ENCODE data around the gene NCOR2.

The NCOR2 gene

DNA sequence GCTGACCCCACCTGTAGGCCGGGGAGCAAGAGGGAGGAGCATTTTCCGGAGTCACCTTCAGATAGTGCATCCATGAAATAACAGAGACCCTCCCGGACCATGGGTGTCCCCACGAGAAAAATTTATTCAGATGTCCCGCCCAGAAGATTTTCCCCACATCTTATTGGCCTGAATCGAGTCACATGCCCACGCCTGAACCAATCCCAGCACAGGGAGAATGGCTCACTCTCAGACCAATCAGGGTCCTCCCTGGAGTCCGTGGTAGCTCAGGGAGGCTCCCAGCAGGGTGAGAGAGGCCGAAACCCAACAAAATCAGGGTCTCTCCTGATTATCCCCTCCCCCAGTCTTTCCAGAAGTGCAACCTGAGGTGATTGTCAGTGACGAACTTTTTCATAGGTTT is 16.4 kb upstream of the NCOR2 start:
- no peaks in the 10 kb centered on the region for H3K36me3 ChIP-seq
- no peaks in the 10 kb centered on the region for H3K9me3 ChIP-seq
- H3K27ac ChIP-seq = no peak overlapping the region
- peaks cover 26% of the 10 kb centered on the region for H3K27me3 ChIP-seq
- H3K4me3 ChIP-seq (ENCODE audit: low read depth in 1 of 2, low read length in 1 of 2) = no peak overlapping the region
- no peaks in the 10 kb centered on the region for H3K4me1 ChIP-seq (ENCODE audit: control insufficient read depth in 1 of 2, insufficient read depth in 1 of 2, low read depth in 1 of 2, low read length in 1 of 2)
- TF ChIP-seq, protein P1, sequence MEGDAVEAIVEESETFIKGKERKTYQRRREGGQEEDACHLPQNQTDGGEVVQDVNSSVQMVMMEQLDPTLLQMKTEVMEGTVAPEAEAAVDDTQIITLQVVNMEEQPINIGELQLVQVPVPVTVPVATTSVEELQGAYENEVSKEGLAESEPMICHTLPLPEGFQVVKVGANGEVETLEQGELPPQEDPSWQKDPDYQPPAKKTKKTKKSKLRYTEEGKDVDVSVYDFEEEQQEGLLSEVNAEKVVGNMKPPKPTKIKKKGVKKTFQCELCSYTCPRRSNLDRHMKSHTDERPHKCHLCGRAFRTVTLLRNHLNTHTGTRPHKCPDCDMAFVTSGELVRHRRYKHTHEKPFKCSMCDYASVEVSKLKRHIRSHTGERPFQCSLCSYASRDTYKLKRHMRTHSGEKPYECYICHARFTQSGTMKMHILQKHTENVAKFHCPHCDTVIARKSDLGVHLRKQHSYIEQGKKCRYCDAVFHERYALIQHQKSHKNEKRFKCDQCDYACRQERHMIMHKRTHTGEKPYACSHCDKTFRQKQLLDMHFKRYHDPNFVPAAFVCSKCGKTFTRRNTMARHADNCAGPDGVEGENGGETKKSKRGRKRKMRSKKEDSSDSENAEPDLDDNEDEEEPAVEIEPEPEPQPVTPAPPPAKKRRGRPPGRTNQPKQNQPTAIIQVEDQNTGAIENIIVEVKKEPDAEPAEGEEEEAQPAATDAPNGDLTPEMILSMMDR (IDR thresholded peaks at IDR 0.05) = no peak

DNA sequence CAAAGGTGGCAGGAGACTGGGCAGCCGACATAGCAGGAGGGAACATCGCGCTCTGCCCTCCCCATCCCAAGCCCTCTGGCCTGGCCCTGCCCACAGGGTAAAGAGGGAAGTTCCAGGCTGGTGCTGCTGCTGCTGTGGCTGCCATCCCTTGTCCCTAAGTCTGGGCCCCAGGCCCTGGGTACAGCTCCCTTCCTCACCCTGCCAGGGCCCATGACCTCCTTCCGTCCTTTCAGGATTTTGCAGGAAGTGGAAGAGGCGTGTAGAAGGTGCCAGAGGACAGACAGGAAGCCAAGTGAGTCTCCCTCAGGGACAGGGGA is 14.7 kb upstream of the NCOR2 start:
- Histone ChIP-seq H3K4me3 (ENCODE audit: low read depth in 1 of 2, low read length in 1 of 2) (no peak overlapping the region), H3K4me1 (ENCODE audit: control insufficient read depth in 1 of 2, insufficient read depth in 1 of 2, low read depth in 1 of 2, low read length in 1 of 2) (no peaks in the 10 kb centered on the region), H3K9me3 (no peaks in the 10 kb centered on the region), H3K27ac (no peak overlapping the region), H3K27me3 (peaks cover 8% of the 10 kb centered on the region), H3K36me3 (no peaks in the 10 kb centered on the region)
- TF ChIP-seq, protein P1 (IDR thresholded peaks at IDR 0.05) = no peak

DNA sequence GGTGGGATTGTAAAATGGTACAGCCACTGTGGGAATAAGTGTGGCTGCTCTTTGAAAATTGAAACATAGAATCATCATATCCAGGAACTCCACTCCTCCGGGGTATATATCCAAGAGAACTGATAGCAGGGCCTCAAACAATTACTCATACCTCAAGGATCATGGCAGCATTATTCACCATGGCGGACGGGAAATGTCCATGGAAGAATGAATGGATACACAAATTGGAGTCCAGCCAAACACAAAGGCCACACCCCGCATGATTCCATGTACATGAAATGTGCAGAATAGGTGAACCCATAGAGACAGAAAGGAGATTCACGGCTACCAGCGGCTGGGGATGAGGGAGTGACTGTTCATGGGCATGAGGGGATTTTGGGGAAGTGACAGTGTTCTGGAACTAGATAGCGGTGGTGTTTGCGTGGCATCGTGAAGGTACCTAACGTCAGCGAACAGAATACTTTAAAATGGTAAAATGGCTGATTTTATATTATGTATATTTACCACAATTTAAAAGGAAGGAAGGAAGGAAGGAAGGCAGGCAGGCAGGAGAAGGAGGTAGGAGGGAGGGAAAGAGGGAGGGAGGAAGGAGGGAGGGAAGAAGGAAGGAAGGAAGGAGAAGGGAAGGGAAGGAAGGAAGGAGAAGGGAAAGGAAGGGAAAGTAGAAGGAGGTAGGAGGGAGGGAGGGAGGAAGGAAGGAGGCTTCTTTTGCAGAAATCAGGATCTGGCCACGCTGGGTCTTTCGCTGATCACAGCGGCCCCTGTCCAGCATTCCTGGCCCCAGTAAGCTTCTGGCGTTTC is 14.1 kb upstream of the NCOR2 start:
- H3K27me3 ChIP-seq = peaks cover 3% of the 10 kb centered on the region
- TF ChIP-seq, protein P1 (IDR thresholded peaks at IDR 0.05) = no peak
- no peaks in the 10 kb centered on the region for H3K4me1 ChIP-seq (ENCODE audit: control insufficient read depth in 1 of 2, insufficient read depth in 1 of 2, low read depth in 1 of 2, low read length in 1 of 2)
- no peak overlapping the region for H3K27ac ChIP-seq
- no peak overlapping the region for H3K4me3 ChIP-seq (ENCODE audit: low read depth in 1 of 2, low read length in 1 of 2)
- no peaks in the 10 kb centered on the region for H3K9me3 ChIP-seq
- no peaks in the 10 kb centered on the region for H3K36me3 ChIP-seq

DNA sequence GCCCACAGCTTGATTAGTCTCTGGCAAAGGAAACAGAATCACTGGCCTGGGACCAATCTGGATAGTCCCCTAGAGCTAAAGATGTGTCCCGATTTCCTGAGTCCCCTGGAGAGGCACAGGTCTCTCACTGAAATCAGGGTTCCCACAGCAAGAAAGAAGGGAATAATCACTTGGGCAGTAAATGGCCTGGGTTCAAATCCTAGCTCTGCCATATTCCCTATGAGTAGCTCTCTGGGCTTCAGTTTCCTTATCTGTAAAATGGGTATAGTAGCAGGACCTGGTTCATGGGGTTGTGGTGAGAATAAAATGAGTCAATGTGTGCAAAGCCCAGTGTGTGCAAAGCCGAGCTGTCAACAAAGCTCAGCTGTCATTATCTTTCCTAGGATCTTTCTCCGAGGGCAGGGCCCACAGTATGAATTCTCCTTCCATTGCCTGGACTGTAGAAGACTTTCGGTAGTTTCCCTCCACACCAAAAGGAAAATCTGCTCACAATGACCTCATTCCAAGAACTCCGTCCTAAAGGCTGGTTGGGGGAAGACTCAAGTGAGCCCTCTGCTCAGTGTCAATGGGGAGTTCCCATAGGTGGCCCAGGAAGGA is 12.6 kb upstream of the NCOR2 start:
- no peaks in the 10 kb centered on the region for H3K9me3 ChIP-seq
- H3K4me1 ChIP-seq (ENCODE audit: control insufficient read depth in 1 of 2, insufficient read depth in 1 of 2, low read depth in 1 of 2, low read length in 1 of 2) = no peaks in the 10 kb centered on the region
- H3K36me3 ChIP-seq = no peaks in the 10 kb centered on the region
- H3K4me3 ChIP-seq (ENCODE audit: low read depth in 1 of 2, low read length in 1 of 2) = no peak overlapping the region
- TF ChIP-seq, protein P1 (IDR thresholded peaks at IDR 0.05) = no peak
- no peaks in the 10 kb centered on the region for H3K27me3 ChIP-seq
- no peak overlapping the region for H3K27ac ChIP-seq

DNA sequence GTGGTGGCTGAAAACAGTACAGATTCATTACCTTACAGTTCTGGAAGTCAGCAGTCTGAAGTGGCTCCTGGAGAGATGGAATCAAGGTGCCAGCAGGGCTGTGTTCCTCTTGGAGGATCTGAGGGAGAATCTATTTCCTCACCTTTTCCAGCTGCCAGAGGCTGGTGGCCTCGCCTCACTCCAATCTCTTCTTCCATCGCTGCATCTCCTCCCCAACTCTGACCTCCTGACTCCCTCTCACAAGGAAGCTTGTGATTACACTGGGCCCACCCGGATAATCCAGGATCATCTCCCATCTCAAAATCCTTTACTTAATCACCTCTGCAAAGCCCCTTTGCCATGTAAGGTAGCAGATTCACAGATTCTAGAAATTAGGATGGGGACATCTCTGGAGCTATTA is 11.4 kb upstream of the NCOR2 start:
- Histone ChIP-seq H3K27ac (no peak overlapping the region), H3K4me1 (ENCODE audit: control insufficient read depth in 1 of 2, insufficient read depth in 1 of 2, low read depth in 1 of 2, low read length in 1 of 2) (no peaks in the 10 kb centered on the region), H3K9me3 (no peaks in the 10 kb centered on the region), H3K4me3 (ENCODE audit: low read depth in 1 of 2, low read length in 1 of 2) (no peak overlapping the region), H3K36me3 (no peaks in the 10 kb centered on the region), H3K27me3 (no peaks in the 10 kb centered on the region)
- TF ChIP-seq, protein P1 (IDR thresholded peaks at IDR 0.05) = no peak

All from neutrophil (primary cell).